Suprapubic skin (tissue), 4 donors: ENCODE results near the gene AFMID. TPM values are rescaled to one million over a fixed set of nuclear protein-coding genes. Genes with fewer than 3 reads are reported as not detected.

Experiments used
- DNase-seq, 2 donors: peaks; one replicate each; pipeline ENCODE4 v3.0.0-alpha.2; 2019; ENCODE audit warnings: low spot score in 2 of 2
- H3K27ac ChIP-seq: fragments of 200-600 bp; sonication (generic); one replicate; pipeline ENCODE4 v1.5.1; 2019
- H3K27me3 ChIP-seq: fragments of 200-600 bp; sonication (generic); one replicate; pipeline ENCODE4 v1.5.1; 2019
- H3K36me3 ChIP-seq: fragments of 200-600 bp; sonication (generic); one replicate; pipeline ENCODE4 v1.5.1; 2019
- H3K4me1 ChIP-seq: fragments of 200-600 bp; sonication (generic); one replicate; pipeline ENCODE4 v1.5.1; 2019
- H3K4me3 ChIP-seq: fragments of 200-600 bp; sonication (generic); one replicate; pipeline ENCODE4 v1.5.1; 2019; ENCODE audit warnings: mild to moderate bottlenecking
- H3K9me3 ChIP-seq: fragments of 200-600 bp; sonication (generic); one replicate; pipeline ENCODE4 v1.5.1; 2019
- EP300 ChIP-seq: sonication (generic); formaldehyde crosslinking; IDR thresholded peaks from one replicate; pipeline ENCODE4 v1.6.1; 2017; ENCODE audit warnings: antibody characterized with exemption
- POLR2A ChIP-seq, 2 donors: fragments of 450-650 bp; IDR thresholded peaks; one replicate each; pipeline ENCODE4 v1.6.1; 2017; ENCODE audit warnings: antibody characterized with exemption in 2 of 2, mild to moderate bottlenecking in 2 of 2, moderate library complexity in 2 of 2
- POLR2AphosphoS5 ChIP-seq, 3 donors: sonication (generic); formaldehyde crosslinking; IDR thresholded peaks; one replicate each; pipeline ENCODE4 v1.6.1; 2017; ENCODE audit warnings: antibody characterized with exemption in 3 of 3
- WGBS: methylation state at CpG from one replicate; pipeline ENCODE4 v1.1.5; 2018; 5-methylcytosine and 5-hydroxymethylcytosine counted together
- total RNA-seq, 4 donors: library from RNA; depleted of rRNA; stranded (reverse); fragments of >200 nt; gene quantifications; one replicate each; pipeline ENCODE4 v1.1.0, GENCODE V29; 2016
- TF ChIP-seq, protein P1 (sequence below), 2 donors: fragments of 200-600 bp in 1 of 2; fragments of 450-650 bp in 1 of 2; sonication (generic) in 1 of 2; IDR thresholded peaks; one replicate each; pipeline ENCODE4 v1.5.1; 2016 to 2019; ENCODE audit warnings: antibody characterized with exemption in 2 of 2, mild to moderate bottlenecking in 1 of 2, moderate library complexity in 1 of 2

Gene AFMID
- total RNA-seq, 4 donors from 2014 or later: 43.9 to 78.3 (median 66.1) TPM

DNA sequence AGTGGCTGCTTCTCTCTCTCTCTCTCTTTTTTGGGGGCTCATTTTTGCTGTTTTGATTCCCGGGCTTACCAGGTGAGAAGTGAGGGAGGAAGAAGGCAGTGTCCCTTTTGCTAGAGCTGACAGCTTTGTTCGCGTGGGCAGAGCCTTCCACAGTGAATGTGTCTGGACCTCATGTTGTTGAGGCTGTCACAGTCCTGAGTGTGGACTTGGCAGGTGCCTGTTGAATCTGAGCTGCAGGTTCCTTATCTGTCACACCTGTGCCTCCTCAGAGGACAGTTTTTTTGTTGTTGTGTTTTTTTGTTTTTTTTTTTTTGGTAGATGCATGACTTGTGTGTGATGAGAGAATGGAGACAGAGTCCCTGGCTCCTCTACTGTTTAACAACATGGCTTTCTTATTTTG, 36.6 kb downstream of the AFMID start:
- DNase-seq: no peak
- no peak overlapping the region for H3K4me3 ChIP-seq
- no peak overlapping the region for H3K27ac ChIP-seq
- WGBS: 83% methylated on average over 3 of the region's 3 CpGs
- H3K9me3 ChIP-seq: no peaks in the 10 kb centered on the region
- H3K27me3 ChIP-seq: no peaks in the 10 kb centered on the region
- H3K4me1 ChIP-seq: peaks cover 9% of the 10 kb centered on the region
- H3K36me3 ChIP-seq: no peaks in the 10 kb centered on the region
- TF ChIP-seq POLR2AphosphoS5 (IDR thresholded peaks at IDR 0.05) (no peak), EP300 (no peak), POLR2A (IDR thresholded peaks at IDR 0.05) (no peak)
- TF ChIP-seq, protein P1, sequence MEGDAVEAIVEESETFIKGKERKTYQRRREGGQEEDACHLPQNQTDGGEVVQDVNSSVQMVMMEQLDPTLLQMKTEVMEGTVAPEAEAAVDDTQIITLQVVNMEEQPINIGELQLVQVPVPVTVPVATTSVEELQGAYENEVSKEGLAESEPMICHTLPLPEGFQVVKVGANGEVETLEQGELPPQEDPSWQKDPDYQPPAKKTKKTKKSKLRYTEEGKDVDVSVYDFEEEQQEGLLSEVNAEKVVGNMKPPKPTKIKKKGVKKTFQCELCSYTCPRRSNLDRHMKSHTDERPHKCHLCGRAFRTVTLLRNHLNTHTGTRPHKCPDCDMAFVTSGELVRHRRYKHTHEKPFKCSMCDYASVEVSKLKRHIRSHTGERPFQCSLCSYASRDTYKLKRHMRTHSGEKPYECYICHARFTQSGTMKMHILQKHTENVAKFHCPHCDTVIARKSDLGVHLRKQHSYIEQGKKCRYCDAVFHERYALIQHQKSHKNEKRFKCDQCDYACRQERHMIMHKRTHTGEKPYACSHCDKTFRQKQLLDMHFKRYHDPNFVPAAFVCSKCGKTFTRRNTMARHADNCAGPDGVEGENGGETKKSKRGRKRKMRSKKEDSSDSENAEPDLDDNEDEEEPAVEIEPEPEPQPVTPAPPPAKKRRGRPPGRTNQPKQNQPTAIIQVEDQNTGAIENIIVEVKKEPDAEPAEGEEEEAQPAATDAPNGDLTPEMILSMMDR (IDR thresholded peaks at IDR 0.05): no peak

DNA sequence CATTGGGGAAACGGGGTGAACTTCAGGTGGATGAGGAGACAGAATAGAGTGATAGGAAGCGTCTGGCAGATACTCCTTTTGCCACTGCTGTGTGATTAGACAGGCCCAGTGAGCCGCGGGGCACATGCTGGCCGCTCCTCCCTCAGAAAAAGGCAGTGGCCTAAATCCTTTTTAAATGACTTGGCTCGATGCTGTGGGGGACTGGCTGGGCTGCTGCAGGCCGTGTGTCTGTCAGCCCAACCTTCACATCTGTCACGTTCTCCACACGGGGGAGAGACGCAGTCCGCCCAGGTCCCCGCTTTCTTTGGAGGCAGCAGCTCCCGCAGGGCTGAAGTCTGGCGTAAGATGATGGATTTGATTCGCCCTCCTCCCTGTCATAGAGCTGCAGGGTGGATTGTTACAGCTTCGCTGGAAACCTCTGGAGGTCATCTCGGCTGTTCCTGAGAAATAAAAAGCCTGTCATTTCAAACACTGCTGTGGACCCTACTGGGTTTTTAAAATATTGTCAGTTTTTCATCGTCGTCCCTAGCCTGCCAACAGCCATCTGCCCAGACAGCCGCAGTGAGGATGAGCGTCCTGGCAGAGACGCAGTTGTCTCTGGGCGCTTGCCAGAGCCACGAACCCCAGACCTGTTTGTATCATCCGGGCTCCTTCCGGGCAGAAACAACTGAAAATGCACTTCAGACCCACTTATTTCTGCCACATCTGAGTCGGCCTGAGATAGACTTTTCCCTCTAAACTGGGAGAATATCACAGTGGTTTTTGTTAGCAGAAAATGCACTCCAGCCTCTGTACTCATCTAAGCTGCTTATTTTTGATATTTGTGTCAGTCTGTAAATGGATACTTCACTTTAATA, 37.3 kb downstream of the AFMID start:
- no peaks in the 10 kb centered on the region for H3K36me3 ChIP-seq
- 63% methylated on average over 27 of the region's 27 CpGs for WGBS
- peaks cover 3% of the 10 kb centered on the region for H3K27me3 ChIP-seq
- H3K27ac ChIP-seq: no peak overlapping the region
- no peak for TF ChIP-seq POLR2A (IDR thresholded peaks at IDR 0.05)
- no peak for TF ChIP-seq EP300
- TF ChIP-seq POLR2AphosphoS5 (IDR thresholded peaks at IDR 0.05): no peak
- TF ChIP-seq, protein P1 (IDR thresholded peaks at IDR 0.05): no peak
- no peaks in the 10 kb centered on the region for H3K9me3 ChIP-seq
- peaks cover 9% of the 10 kb centered on the region for H3K4me1 ChIP-seq
- H3K4me3 ChIP-seq: no peak overlapping the region
- DNase-seq: no peak

DNA sequence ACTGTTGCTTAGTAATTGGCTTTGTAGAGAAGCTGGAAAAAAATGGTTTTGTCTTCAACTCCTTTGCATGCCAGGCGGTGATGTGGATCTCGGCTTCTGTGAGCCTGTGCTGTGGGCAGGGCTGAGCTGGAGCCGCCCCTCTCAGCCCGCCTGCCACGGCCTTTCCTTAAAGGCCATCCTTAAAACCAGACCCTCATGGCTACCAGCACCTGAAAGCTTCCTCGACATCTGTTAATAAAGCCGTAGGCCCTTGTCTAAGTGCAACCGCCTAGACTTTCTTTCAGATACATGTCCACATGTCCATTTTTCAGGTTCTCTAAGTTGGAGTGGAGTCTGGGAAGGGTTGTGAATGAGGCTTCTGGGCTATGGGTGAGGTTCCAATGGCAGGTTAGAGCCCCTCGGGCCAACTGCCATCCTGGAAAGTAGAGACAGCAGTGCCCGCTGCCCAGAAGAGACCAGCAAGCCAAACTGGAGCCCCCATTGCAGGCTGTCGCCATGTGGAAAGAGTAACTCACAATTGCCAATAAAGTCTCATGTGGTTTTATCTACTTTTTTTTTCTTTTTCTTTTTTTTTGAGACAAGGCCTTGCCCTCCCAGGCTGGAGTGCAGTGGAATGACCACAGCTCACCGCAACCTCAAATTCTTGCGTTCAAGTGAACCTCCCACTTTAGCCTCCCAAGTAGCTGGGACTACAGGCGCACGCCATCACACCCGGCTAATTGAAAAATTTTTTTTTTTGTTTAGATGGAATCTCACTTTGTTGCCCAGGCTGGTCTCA, 38.1 kb downstream of the AFMID start:
- peaks cover 11% of the 10 kb centered on the region for H3K27me3 ChIP-seq
- 90% methylated on average over 16 of the region's 16 CpGs for WGBS
- no peak overlapping the region for H3K27ac ChIP-seq
- H3K4me1 ChIP-seq: peaks cover 9% of the 10 kb centered on the region
- DNase-seq: no peak
- no peaks in the 10 kb centered on the region for H3K36me3 ChIP-seq
- H3K9me3 ChIP-seq: no peaks in the 10 kb centered on the region
- no peak overlapping the region for H3K4me3 ChIP-seq
- TF ChIP-seq, protein P1 (IDR thresholded peaks at IDR 0.05): no peak
- TF ChIP-seq POLR2A (IDR thresholded peaks at IDR 0.05) (no peak), EP300 (no peak), POLR2AphosphoS5 (IDR thresholded peaks at IDR 0.05) (no peak)

DNA sequence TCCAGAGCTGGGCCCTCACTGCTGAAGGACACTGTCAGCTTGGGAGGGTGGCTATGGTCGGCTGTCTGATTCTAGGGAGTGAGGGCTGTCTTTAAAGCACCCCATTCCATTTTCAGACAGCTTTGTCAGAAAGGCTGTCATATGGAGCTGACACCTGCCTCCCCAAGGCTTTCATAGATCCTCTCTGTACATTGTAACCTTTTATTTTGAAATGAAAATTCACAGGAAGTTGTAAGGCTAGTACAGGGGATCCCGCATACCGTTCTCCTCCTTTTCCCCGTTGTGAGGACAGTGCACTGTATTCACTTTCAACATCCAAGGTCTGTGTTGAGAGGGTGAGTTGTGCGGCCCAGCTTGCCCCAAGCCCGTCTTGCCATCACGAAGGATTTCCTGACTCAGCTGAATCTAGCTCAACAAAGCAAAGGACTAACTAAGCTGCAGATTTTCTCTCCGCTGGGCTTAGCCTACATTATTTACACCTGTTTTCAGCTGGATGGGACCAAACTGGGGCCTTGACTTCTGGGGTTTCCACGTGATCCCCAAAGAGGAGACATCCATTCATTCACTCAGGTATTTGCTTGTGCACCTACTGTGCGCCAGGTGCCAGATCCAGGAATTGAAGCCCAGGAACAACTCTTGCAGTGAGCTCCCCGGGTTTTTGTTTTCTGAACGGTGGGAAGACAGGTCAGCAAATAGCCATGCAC, 39.0 kb downstream of the AFMID start:
- no peaks in the 10 kb centered on the region for H3K9me3 ChIP-seq
- peaks cover 20% of the 10 kb centered on the region for H3K27me3 ChIP-seq
- H3K27ac ChIP-seq: no peak overlapping the region
- WGBS: 74% methylated on average over 12 of the region's 12 CpGs
- no peak overlapping the region for H3K4me3 ChIP-seq
- TF ChIP-seq POLR2A (IDR thresholded peaks at IDR 0.05) (no peak), POLR2AphosphoS5 (IDR thresholded peaks at IDR 0.05) (no peak), EP300 (no peak)
- TF ChIP-seq, protein P1 (IDR thresholded peaks at IDR 0.05): no peak
- no peaks in the 10 kb centered on the region for H3K36me3 ChIP-seq
- no peak for DNase-seq
- peaks cover 9% of the 10 kb centered on the region for H3K4me1 ChIP-seq
